IPS-20b (cell line): ENCODE data around the gene TBL1XR1.

Experiments used
- H3K27ac ChIP-seq: one replicate; pipeline ENCODE4 v1.5.1; 2013; ENCODE audit warnings: low read length
- H3K27me3 ChIP-seq: 2 replicates; pipeline ENCODE4 v1.6.1; 2013; ENCODE audit warnings: mild to moderate bottlenecking, low read length, inconsistent platforms; ENCODE audit not compliant: insufficient read depth
- H3K36me3 ChIP-seq: 2 replicates; pipeline ENCODE4 v1.6.1; 2013; ENCODE audit warnings: low read depth, mild to moderate bottlenecking, inconsistent platforms, low read length, moderate library complexity; ENCODE audit not compliant: insufficient read depth
- H3K4me1 ChIP-seq: 2 replicates; pipeline ENCODE4 v1.6.1; 2013; ENCODE audit warnings: mild to moderate bottlenecking, control low read depth, inconsistent platforms, low read length, moderate library complexity; ENCODE audit not compliant: insufficient read depth
- H3K4me3 ChIP-seq: 2 replicates; pipeline ENCODE4 v1.5.1; 2013; ENCODE audit warnings: mild to moderate bottlenecking, low read length, inconsistent platforms
- H3K9ac ChIP-seq: 2 replicates; pipeline ENCODE4 v1.6.1; 2013; ENCODE audit warnings: low read depth, mild to moderate bottlenecking, inconsistent platforms, low read length, moderate library complexity
- H3K9me3 ChIP-seq: 2 replicates; pipeline ENCODE4 v1.6.1; 2013; ENCODE audit warnings: mild to moderate bottlenecking, low read depth, low read length, inconsistent platforms; ENCODE audit not compliant: insufficient read depth

The TBL1XR1 gene

GRCh38 chr3:177102553-177102952, 94.7 kb downstream of the TBL1XR1 start:
- no peak overlapping the region for H3K27ac ChIP-seq
- H3K9me3 ChIP-seq = no peaks in the 10 kb centered on the region
- no peak overlapping the region for H3K4me3 ChIP-seq
- no peak overlapping the region for H3K9ac ChIP-seq
- no peaks in the 10 kb centered on the region; the same call in 1 of the 2 replicates for H3K36me3 ChIP-seq
- peaks cover 29% of the 10 kb centered on the region; the same call in 1 of the 2 replicates for H3K4me1 ChIP-seq
- H3K27me3 ChIP-seq = no peaks in the 10 kb centered on the region

GRCh38 chr3:177098551-177098950, 98.7 kb downstream of the TBL1XR1 start:
- Histone ChIP-seq H3K4me3 (no peak overlapping the region), H3K36me3 (no peaks in the 10 kb centered on the region; the same call in none of the 2 replicates)

GRCh38 chr3:177096615-177097014, 100.7 kb downstream of the TBL1XR1 start:
- Histone ChIP-seq H3K27ac (no peak overlapping the region), H3K4me3 (no peak overlapping the region), H3K36me3 (no peaks in the 10 kb centered on the region; the same call in none of the 2 replicates), H3K4me1 (peaks cover 2% of the 10 kb centered on the region; the same call in 1 of the 2 replicates), H3K27me3 (no peaks in the 10 kb centered on the region), H3K9me3 (no peaks in the 10 kb centered on the region), H3K9ac (no peak overlapping the region)

More at GRCh38 chr3:177098551-177098950, 98.7 kb downstream of the TBL1XR1 start:
- Histone ChIP-seq H3K9me3 (no peaks in the 10 kb centered on the region), H3K27me3 (no peaks in the 10 kb centered on the region), H3K9ac (no peak overlapping the region), H3K4me1 (peaks cover 9% of the 10 kb centered on the region; the same call in 1 of the 2 replicates), H3K27ac (no peak overlapping the region)

- no peak overlapping the region for H3K4me3 ChIP-seq
- H3K9ac ChIP-seq = no peak overlapping the region
- H3K27me3 ChIP-seq = no peaks in the 10 kb centered on the region
- peaks cover 9% of the 10 kb centered on the region for H3K4me1 ChIP-seq
- H3K9me3 ChIP-seq = no peaks in the 10 kb centered on the region
- H3K27ac ChIP-seq = no peak overlapping the region
- H3K36me3 ChIP-seq = no peaks in the 10 kb centered on the region; the same call in 1 of the 2 replicates
Observed at GRCh38 chr3:177093966-177094365, 103.3 kb downstream of the TBL1XR1 start.

GRCh38 chr3:177089901-177090300, 107.4 kb downstream of the TBL1XR1 start:
- Histone ChIP-seq H3K9me3 (no peaks in the 10 kb centered on the region), H3K4me3 (no peak overlapping the region), H3K4me1 (peaks cover 13% of the 10 kb centered on the region), H3K27ac (no peak overlapping the region), H3K27me3 (no peaks in the 10 kb centered on the region), H3K36me3 (0 out of 2 replicates have a peak, but pooled peaks cover 4% of the 10 kb centered on the region), H3K9ac (no peak overlapping the region)

GRCh38 chr3:177089110-177089509, 108.2 kb downstream of the TBL1XR1 start:
- H3K27me3 ChIP-seq = no peaks in the 10 kb centered on the region
- peaks cover 13% of the 10 kb centered on the region for H3K4me1 ChIP-seq
- H3K36me3 ChIP-seq = 0 out of 2 replicates have a peak, but pooled peaks cover 4% of the 10 kb centered on the region
- peak overlapping the region; percentile 8; the same call in 1 of the 2 replicates for H3K4me3 ChIP-seq
- no peak overlapping the region for H3K27ac ChIP-seq
- no peak overlapping the region for H3K9ac ChIP-seq
- H3K9me3 ChIP-seq = no peaks in the 10 kb centered on the region

GRCh38 chr3:177085794-177086193, 111.5 kb downstream of the TBL1XR1 start:
- H3K9me3 ChIP-seq = no peaks in the 10 kb centered on the region
- peaks cover 13% of the 10 kb centered on the region for H3K4me1 ChIP-seq
- H3K27me3 ChIP-seq = no peaks in the 10 kb centered on the region
- 0 out of 2 replicates have a peak, but pooled peaks cover 4% of the 10 kb centered on the region for H3K36me3 ChIP-seq
- no peak overlapping the region for H3K4me3 ChIP-seq
- no peak overlapping the region for H3K27ac ChIP-seq
- H3K9ac ChIP-seq = no peak overlapping the region

- H3K4me3 ChIP-seq = no peak overlapping the region
- H3K9me3 ChIP-seq = no peaks in the 10 kb centered on the region
- H3K36me3 ChIP-seq = 0 out of 2 replicates have a peak, but pooled peaks cover 4% of the 10 kb centered on the region
- H3K9ac ChIP-seq = no peak overlapping the region
- H3K27me3 ChIP-seq = no peaks in the 10 kb centered on the region
- peaks cover 10% of the 10 kb centered on the region for H3K4me1 ChIP-seq
- H3K27ac ChIP-seq = no peak overlapping the region
Observed at GRCh38 chr3:177084616-177085015, 112.7 kb downstream of the TBL1XR1 start.

GRCh38 chr3:177080122-177080521, 117.2 kb downstream of the TBL1XR1 start:
- Histone ChIP-seq H3K9ac (no peak overlapping the region), H3K27ac (no peak overlapping the region), H3K4me3 (no peak overlapping the region), H3K36me3 (peaks cover 5% of the 10 kb centered on the region; the same call in 1 of the 2 replicates), H3K4me1 (peaks cover 4% of the 10 kb centered on the region; the same call in 1 of the 2 replicates), H3K9me3 (no peaks in the 10 kb centered on the region), H3K27me3 (no peaks in the 10 kb centered on the region)

GRCh38 chr3:177079684-177080083, 117.6 kb downstream of the TBL1XR1 start:
- Histone ChIP-seq H3K36me3 (peaks cover 5% of the 10 kb centered on the region; the same call in 1 of the 2 replicates), H3K9ac (no peak overlapping the region), H3K9me3 (no peaks in the 10 kb centered on the region), H3K4me1 (peaks cover 8% of the 10 kb centered on the region; the same call in 1 of the 2 replicates), H3K27ac (no peak overlapping the region), H3K27me3 (no peaks in the 10 kb centered on the region), H3K4me3 (no peak overlapping the region)

GRCh38 chr3:177071496-177072156, 125.7 kb downstream of the TBL1XR1 start:
- Histone ChIP-seq H3K4me1 (peaks cover 10% of the 10 kb centered on the region; the same call in 1 of the 2 replicates), H3K27me3 (no peaks in the 10 kb centered on the region), H3K4me3 (no peak overlapping the region), H3K9me3 (no peaks in the 10 kb centered on the region), H3K9ac (no peak overlapping the region), H3K27ac (no peak overlapping the region), H3K36me3 (peaks cover 4% of the 10 kb centered on the region; the same call in 1 of the 2 replicates)
